HG03565 (cell line): ENCODE results near the gene EXOC4.

Experiments used
- ATAC-seq: cut with Tn5 transposase; IDR thresholded peaks from one replicate; pipeline ENCODE4 v1.9.1; 2021; ENCODE audit warnings: mild to moderate bottlenecking, moderate library complexity; ENCODE audit not compliant: unreplicated experiment

Gene EXOC4

DNA sequence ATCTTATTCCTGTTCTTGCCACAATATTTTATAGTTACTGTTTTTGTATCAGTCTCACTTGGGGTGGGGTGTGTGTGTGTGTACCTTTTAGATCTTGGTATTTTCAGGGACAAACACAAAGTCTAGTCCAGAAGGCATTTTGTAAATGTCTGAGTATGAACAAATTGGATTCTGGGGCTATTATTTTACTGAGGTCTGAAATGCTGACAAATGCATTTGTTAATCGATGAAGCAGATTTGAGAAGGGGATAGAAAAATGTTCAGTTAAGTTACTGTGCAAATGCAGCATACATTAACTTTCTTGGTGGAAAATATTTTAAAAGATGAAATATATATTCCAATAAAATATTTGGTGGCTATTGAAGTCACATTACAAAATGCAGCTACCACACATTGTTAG, 267.4 kb downstream of the EXOC4 start:
- no peak for ATAC-seq

GRCh38 chr7:133522501-133522900, 269.6 kb downstream of the EXOC4 start:
- no peak for ATAC-seq

GRCh38 chr7:133528796-133529195, 275.9 kb downstream of the EXOC4 start:
- no peak for ATAC-seq

DNA sequence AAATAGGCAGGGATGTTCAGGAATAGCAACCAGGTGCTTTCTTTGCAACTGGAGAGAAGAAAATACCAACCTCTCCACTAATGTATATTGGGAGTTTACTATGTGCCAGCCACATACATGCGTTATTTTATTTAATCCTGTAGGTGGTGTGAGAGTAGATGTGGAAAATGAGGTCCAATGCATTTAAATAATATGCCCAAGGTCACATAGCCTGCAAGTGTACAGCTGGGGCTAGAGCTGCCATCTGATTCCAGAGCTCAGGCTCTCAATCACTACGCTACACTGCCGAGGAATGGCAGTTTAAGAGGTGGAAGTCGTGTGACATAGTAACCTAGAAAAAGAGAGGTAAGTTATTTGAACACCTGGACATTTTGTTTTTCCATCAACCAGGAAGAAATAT, 277.0 kb downstream of the EXOC4 start:
- no peak for ATAC-seq

DNA sequence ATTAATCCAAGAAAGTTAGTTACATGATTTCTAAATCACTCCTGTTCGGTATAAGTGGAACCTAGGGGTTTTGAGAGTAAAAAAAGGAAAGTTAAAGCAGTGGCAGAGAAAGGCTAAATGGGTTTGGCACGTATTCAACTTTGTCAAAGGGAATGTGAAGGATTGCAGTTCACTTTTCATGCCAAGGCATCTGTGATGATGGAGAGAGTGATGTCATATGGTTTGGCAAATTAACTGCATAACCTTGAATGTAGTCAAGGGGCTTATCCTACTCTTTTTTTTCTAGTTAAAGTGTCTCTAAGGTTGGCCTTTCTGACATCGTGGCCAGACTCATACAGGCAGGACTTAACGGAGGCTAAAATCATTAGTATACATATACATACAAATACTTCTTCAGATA, 277.8 kb downstream of the EXOC4 start:
- no peak for ATAC-seq

DNA sequence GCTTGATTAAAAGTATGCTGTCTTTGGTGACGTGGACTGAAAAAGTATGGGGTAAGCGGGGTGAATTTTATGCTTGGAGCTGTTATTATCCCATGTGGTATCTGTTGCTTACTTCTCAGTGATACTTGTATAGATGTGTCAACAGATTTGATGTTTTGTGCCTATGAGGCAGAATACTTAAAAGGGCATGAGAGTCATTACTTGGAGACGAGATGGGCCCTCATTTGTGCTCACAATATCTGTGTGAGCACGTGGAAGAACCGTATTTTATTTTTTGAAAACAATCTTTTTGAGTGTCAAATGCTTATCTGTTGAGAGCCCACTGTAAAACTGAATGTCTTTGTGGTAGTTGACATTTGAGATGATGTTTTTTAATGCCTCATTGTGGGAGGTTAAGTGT, 281.9 kb downstream of the EXOC4 start:
- ATAC-seq = no peak

- ATAC-seq = no peak
Measured at GRCh38 chr7:133535308-133535707, 282.4 kb downstream of the EXOC4 start.

GRCh38 chr7:133536450-133536849, 283.6 kb downstream of the EXOC4 start:
- ATAC-seq = no peak

GRCh38 chr7:133539016-133539415, 286.1 kb downstream of the EXOC4 start:
- ATAC-seq = no peak

DNA sequence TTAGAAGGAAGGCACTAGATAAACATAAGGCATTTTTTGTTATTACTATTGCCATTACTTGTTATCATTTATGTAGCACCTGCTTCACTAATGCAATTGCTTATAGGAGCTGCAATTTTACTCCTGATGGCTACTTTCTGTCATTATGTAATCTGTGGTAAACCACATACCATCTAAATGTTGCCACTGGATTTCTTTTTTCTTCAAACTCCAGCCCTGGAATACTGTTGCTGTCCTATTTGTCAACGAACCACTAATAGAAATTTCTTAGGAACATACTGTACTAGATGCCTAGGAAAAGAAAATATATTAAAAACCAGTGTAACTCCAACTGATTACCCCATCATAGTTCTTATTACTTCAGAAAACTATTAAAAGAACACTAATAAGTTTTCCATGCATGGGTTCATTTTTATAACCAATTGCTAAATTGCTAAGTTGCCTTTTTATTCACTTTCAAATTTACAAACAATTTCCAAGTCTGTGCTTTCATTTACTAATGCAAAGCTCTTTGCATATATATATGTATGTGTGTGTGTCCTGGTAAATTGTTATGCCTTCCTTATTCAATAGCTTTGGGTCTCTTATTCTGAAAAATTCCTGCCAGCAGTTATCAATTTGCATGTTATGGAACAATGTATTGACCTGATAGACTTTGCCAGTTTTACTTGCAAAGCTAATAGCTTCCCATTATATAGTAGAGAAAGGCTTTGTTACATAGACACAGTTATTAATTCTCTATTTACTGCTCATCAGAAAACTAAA, 287.4 kb downstream of the EXOC4 start:
- no peak for ATAC-seq

- ATAC-seq = no peak
Measured at GRCh38 chr7:133542209-133542780, 289.4 kb downstream of the EXOC4 start.

DNA sequence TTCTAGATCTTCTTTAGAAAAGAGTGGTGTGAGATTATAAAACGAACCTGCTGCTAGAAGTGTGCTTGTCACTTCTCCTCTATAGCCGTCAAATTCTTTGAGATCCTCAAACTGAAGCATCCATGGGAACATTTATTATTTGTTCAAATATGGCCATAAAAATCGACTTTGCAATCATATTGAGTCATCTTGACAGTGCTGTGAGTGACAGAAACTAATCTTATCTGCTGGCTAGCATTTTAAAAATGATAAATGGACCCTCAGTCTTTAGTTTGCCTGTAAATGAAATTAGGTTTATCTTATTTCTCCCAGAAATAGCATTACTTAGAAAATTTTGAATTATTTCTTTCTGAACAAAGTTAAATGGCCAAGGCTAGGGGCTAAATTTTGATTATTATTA, 290.8 kb downstream of the EXOC4 start:
- no peak for ATAC-seq

DNA sequence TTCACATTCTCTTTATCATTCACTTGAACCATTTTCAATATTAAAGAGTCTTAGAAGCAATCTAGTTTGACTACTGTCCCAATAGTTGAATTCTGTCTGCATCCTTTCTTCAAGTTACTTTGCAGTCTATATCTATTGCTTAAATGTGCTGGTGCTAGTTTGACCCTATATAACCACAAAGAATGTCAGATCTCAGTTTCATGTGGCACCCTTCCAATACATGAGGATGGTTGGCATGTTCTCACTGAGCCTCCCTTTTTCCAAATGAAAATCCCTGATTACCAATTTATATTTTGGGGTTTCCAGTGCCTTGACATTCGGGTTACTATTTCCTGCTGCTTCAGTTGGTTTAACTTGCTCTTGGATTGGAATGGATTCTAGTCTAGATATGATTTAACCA, 292.7 kb downstream of the EXOC4 start:
- no peak for ATAC-seq

- no peak for ATAC-seq
Measured at GRCh38 chr7:133547981-133548380, 295.1 kb downstream of the EXOC4 start.

DNA sequence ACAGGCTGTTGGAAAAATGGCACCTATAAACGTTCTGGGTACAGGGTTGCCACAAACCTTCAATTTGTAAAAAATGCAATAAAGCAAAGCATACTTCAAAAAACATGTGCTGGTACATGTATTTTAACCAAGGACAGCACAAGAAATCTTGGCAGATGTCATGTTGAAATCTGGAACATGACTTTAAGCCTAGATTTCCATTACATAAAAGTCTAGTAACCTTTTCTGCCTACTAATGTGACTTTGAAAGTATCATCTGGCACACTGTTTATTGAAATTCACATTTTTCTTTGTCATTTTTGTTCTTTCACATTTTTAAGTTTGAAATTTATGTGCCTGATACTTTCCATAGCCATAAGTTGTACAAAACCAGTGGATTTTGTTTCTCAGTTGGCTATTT, 296.8 kb downstream of the EXOC4 start:
- no peak for ATAC-seq

DNA sequence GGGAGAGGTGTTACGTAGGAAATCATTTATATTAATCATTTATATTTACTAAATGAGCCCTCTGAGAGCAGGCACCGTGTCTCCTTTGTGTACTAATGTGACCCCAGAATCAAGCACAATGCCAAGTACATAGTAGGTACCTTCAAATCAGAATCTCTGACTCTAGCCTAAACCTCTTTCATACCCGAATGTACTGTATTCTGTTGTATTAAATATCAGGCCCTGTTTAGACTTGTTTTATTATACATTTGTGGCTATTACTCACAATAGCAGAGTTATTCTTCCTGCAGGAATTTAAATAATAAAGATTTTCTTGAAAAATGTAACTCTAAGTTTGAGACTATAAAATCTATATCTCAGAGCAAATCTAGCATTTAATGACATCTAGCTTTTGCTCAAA, 297.3 kb downstream of the EXOC4 start:
- ATAC-seq = no peak

- ATAC-seq = no peak
Measured at GRCh38 chr7:133550811-133551210, 297.9 kb downstream of the EXOC4 start.

- no peak for ATAC-seq
Measured at GRCh38 chr7:133551466-133551865, 298.6 kb downstream of the EXOC4 start.

DNA sequence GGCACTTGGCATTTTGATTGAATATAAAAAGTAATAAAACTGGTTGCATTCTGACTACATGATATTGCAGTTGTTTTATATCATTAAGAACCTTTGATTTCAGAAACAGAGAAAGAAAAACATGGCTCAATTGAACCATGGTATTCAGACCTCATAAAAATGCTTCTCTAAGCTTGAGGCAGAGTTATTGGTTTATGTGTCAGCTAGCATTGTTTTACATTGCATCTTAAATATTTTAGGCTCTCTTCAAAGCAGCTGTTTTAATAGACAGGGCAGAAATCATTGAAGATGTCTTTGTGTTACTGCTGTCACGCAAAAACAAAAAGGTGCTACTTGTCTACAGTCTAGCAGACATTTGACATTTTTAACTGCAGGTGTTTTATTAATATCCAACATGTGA, 299.2 kb downstream of the EXOC4 start:
- ATAC-seq = no peak

DNA sequence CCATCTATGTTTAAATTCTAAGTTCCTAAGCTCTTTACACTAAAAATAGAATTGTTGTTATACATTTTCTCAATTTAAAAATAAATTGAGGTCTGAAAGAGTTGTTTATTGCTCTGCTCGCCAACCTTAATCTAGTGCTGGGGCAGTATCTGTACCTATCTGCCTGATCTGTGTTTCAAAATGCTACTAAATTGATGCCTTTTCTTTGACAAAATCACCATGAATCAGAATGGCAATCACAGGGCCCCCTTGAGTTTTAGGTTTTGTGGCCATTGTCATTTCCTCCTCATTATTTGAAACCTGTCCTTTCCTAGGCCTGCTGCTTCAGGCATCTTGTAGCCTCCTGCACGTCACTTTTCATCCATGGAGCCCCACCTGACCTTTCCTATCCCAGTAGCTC, 301.5 kb downstream of the EXOC4 start:
- no peak for ATAC-seq

DNA sequence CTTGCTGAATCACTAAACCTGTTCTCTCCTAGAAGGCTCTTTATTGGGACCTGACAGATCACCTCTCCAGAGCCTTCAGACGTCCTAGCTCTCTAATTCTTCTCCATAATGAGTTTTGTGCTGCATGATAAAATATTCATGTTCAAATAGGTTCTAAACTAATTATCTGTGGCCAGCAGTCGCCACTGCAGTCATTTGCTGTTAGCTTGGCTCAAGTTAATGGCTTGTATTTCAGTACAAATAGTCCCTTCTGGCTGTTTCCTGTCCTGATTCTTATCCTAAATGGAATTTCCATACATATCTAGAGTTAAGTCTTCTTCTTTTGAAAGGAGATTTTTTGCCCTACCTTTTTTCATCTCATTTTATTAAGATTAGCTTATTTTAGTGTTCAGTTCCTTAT, 303.2 kb downstream of the EXOC4 start:
- ATAC-seq = no peak

DNA sequence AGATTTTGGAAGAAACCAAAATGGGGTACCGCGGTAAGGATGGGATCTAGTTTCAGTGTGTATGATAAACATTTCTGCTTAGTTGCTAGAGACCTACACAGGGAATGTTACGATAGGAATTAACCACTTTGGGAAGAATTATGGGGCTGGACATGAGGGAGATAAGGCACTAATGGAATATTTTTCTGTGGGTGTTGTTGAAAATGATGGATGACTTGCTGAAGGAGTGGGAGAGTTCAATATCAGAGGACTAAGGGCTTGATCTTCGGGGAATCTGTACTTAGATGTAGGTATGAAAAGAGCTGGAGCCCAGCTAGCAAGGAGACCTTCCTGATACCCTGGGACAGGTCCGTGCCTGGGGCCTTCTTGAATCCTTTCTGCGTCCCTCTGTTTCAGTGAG, 303.7 kb downstream of the EXOC4 start:
- ATAC-seq = no peak

- peak; percentile 59 for ATAC-seq
Measured at GRCh38 chr7:133560900-133561299, 308.0 kb downstream of the EXOC4 start.
